Stimulated activated naive B cell treated with anti-CD40 and anti-IgM and Interleukin-4, amounts not matched to agents 10 μg/mL and 1 μg/mL and 100 μg/mL, for 72 hours (primary cell): Measurements from ENCODE around the gene TAAR1.
"Not testable (repeated sequence)": the region's sequence is repeated elsewhere in the genome, so short reads cannot be mapped to it uniquely, and the experiment has no call there.

Experiments
- ATAC-seq, 2 donors: fragments of 150-1000 bp; cut with Tn5 transposase; replicated peaks; 2 replicates each; pipeline ENCODE4 v1.10.0; 2021; ENCODE audit warnings: moderate library complexity in 1 of 2
- DNase-seq: peaks from one replicate; pipeline ENCODE4 v3.0.0; 2021
- H3K27ac Mint-ChIP-seq: one replicate; pipeline ENCODE4 v1.8.0; 2022; ENCODE audit warnings: mild to moderate bottlenecking, mixed read lengths
- H3K27me3 Mint-ChIP-seq, 2 donors: one replicate each; pipeline ENCODE4 v1.8.0; 2022; ENCODE audit warnings: mixed read lengths in 2 of 2
- H3K36me3 Mint-ChIP-seq, 2 donors: one replicate each; pipeline ENCODE4 v1.8.0; 2022; ENCODE audit warnings: mixed read lengths in 2 of 2, mild to moderate bottlenecking in 1 of 2
- H3K4me1 Mint-ChIP-seq, 2 donors: one replicate each; pipeline ENCODE4 v1.8.0; 2022; ENCODE audit warnings: mixed read lengths in 2 of 2, mild to moderate bottlenecking in 1 of 2
- H3K4me3 Mint-ChIP-seq, 2 donors: one replicate each; pipeline ENCODE4 v1.8.0; 2022; ENCODE audit warnings: mild to moderate bottlenecking in 2 of 2, mixed read lengths in 2 of 2, moderate library complexity in 1 of 2
- H3K9me3 Mint-ChIP-seq, 2 donors: one replicate each; pipeline ENCODE4 v1.8.0; 2022; ENCODE audit warnings: mixed read lengths in 2 of 2, mild to moderate bottlenecking in 1 of 2

Gene TAAR1

GRCh38 chr6:132659082-132659481 is at the start of gene TAAR1:
TAAR1 (minus strand) TSS chr6:132659182; CDS start chr6:132646003, 13,179 bp downstream.
- DNase-seq, result no peak
- Mint-ChIP-seq H3K27me3 (no peaks in the 10 kb centered on the region), H3K27ac (no peak within 1 kb of the TSS), H3K9me3 (no peaks in the 10 kb centered on the region), H3K4me3 (no peak within 1 kb of the TSS), H3K36me3 (no peaks in the 10 kb centered on the region), H3K4me1 (no peaks in the 10 kb centered on the region)
- no peak for ATAC-seq

- DNase-seq, result no peak
- no peak for ATAC-seq
- Mint-ChIP-seq H3K36me3 (peaks cover 0 to 2% of the 10 kb centered on the region in 2 donors), H3K9me3 (peaks cover 9% of the 10 kb centered on the region in 2 donors), H3K4me1 (peaks cover 5 to 6% of the 10 kb centered on the region in 2 donors), H3K27ac (no peak overlapping the region), H3K27me3 (peaks cover 11 to 12% of the 10 kb centered on the region in 2 donors), H3K4me3 (no peak overlapping the region)
Observed at GRCh38 chr6:132708771-132709170, 49.8 kb upstream of the TAAR1 start.

GRCh38 chr6:132708002-132708401 is 49.0 kb upstream of the TAAR1 start:
- peaks cover 0 to 2% of the 10 kb centered on the region in 2 donors for H3K36me3 Mint-ChIP-seq
- H3K4me1 Mint-ChIP-seq, result peaks cover 0 to 1% of the 10 kb centered on the region in 2 donors
- H3K4me3 Mint-ChIP-seq, result no peak overlapping the region
- H3K27me3 Mint-ChIP-seq, result peaks cover 18% of the 10 kb centered on the region in 2 donors
- peaks cover 13 to 15% of the 10 kb centered on the region in 2 donors for H3K9me3 Mint-ChIP-seq
- ATAC-seq (no peak), DNase-seq (no peak)
- H3K27ac Mint-ChIP-seq, result no peak overlapping the region

GRCh38 chr6:132706756-132707155 is 47.8 kb upstream of the TAAR1 start:
- H3K4me1 Mint-ChIP-seq, ATAC-seq, H3K4me3 Mint-ChIP-seq, H3K27ac Mint-ChIP-seq, H3K36me3 Mint-ChIP-seq, DNase-seq: not testable (repeated sequence)
- Mint-ChIP-seq H3K9me3 (peaks cover 13 to 15% of the 10 kb centered on the region in 2 donors), H3K27me3 (peaks cover 18 to 29% of the 10 kb centered on the region in 2 donors)

GRCh38 chr6:132703936-132704335 is 45.0 kb upstream of the TAAR1 start:
- H3K9me3 Mint-ChIP-seq, result peaks cover 13 to 15% of the 10 kb centered on the region in 2 donors
- peaks cover 28 to 29% of the 10 kb centered on the region in 2 donors for H3K27me3 Mint-ChIP-seq
- H3K4me1 Mint-ChIP-seq, result peaks cover 0 to 1% of the 10 kb centered on the region in 2 donors
- H3K36me3 Mint-ChIP-seq, result peaks cover 0 to 2% of the 10 kb centered on the region in 2 donors
- no peak overlapping the region for H3K4me3 Mint-ChIP-seq
- no peak for DNase-seq
- ATAC-seq, result no peak
- no peak overlapping the region for H3K27ac Mint-ChIP-seq

GRCh38 chr6:132698608-132699007 is 39.6 kb upstream of the TAAR1 start:
- Mint-ChIP-seq H3K4me1 (no peaks in the 10 kb centered on the region), H3K36me3 (peaks cover 8 to 10% of the 10 kb centered on the region in 2 donors), H3K27ac (no peak overlapping the region), H3K9me3 (peaks cover 11 to 16% of the 10 kb centered on the region in 2 donors), H3K27me3 (peaks cover 14 to 26% of the 10 kb centered on the region in 2 donors), H3K4me3 (no peak overlapping the region)
- DNase-seq (no peak), ATAC-seq (peak; percentile 42 to 62)

GRCh38 chr6:132695773-132696172 is 36.8 kb upstream of the TAAR1 start:
- no peaks in the 10 kb centered on the region for H3K4me1 Mint-ChIP-seq
- H3K9me3 Mint-ChIP-seq, result peaks cover 8 to 12% of the 10 kb centered on the region in 2 donors
- ATAC-seq (no peak), DNase-seq (no peak)
- H3K27ac Mint-ChIP-seq, result no peak overlapping the region
- peaks cover 8 to 10% of the 10 kb centered on the region in 2 donors for H3K36me3 Mint-ChIP-seq
- H3K27me3 Mint-ChIP-seq, result peaks cover 8 to 13% of the 10 kb centered on the region in 2 donors
- no peak overlapping the region for H3K4me3 Mint-ChIP-seq

- H3K36me3 Mint-ChIP-seq, result peaks cover 8 to 10% of the 10 kb centered on the region in 2 donors
- H3K27me3 Mint-ChIP-seq, result peaks cover 21 to 29% of the 10 kb centered on the region in 2 donors
- H3K9me3 Mint-ChIP-seq, result peaks cover 8 to 12% of the 10 kb centered on the region in 2 donors
- no peak for DNase-seq
- ATAC-seq, result no peak
- no peak overlapping the region for H3K4me3 Mint-ChIP-seq
- no peaks in the 10 kb centered on the region for H3K4me1 Mint-ChIP-seq
- H3K27ac Mint-ChIP-seq, result no peak overlapping the region
Observed at GRCh38 chr6:132693478-132693877, 34.5 kb upstream of the TAAR1 start.

GRCh38 chr6:132690678-132691077 is 31.7 kb upstream of the TAAR1 start:
- no peak overlapping the region for H3K27ac Mint-ChIP-seq
- peaks cover 33 to 35% of the 10 kb centered on the region in 2 donors for H3K27me3 Mint-ChIP-seq
- H3K4me1 Mint-ChIP-seq, result no peaks in the 10 kb centered on the region
- no peak overlapping the region for H3K4me3 Mint-ChIP-seq
- no peak for DNase-seq
- H3K9me3 Mint-ChIP-seq, result peaks cover 1 to 2% of the 10 kb centered on the region in 2 donors
- ATAC-seq, result no peak
- H3K36me3 Mint-ChIP-seq, result peaks cover 1% of the 10 kb centered on the region in 2 donors

GRCh38 chr6:132687306-132687705 is 28.3 kb upstream of the TAAR1 start:
- H3K9me3 Mint-ChIP-seq, result no peaks in the 10 kb centered on the region
- DNase-seq, result no peak
- H3K4me1 Mint-ChIP-seq, result no peaks in the 10 kb centered on the region
- H3K4me3 Mint-ChIP-seq, result no peak overlapping the region
- H3K36me3 Mint-ChIP-seq, result no peaks in the 10 kb centered on the region
- H3K27me3 Mint-ChIP-seq, result peaks cover 32 to 38% of the 10 kb centered on the region in 2 donors
- ATAC-seq, result no peak
- no peak overlapping the region for H3K27ac Mint-ChIP-seq

- Mint-ChIP-seq H3K4me3 (no peak overlapping the region), H3K27me3 (peaks cover 32 to 38% of the 10 kb centered on the region in 2 donors), H3K9me3 (no peaks in the 10 kb centered on the region), H3K27ac (no peak overlapping the region), H3K4me1 (no peaks in the 10 kb centered on the region), H3K36me3 (no peaks in the 10 kb centered on the region)
- ATAC-seq (no peak), DNase-seq (no peak)
Observed at GRCh38 chr6:132686531-132686930, 27.5 kb upstream of the TAAR1 start.

- ATAC-seq (no peak), DNase-seq (no peak)
- Mint-ChIP-seq H3K4me1 (no peaks in the 10 kb centered on the region), H3K4me3 (no peak overlapping the region), H3K27ac (no peak overlapping the region), H3K36me3 (no peaks in the 10 kb centered on the region), H3K27me3 (peaks cover 21 to 28% of the 10 kb centered on the region in 2 donors), H3K9me3 (no peaks in the 10 kb centered on the region)
Observed at GRCh38 chr6:132685009-132685408, 26.0 kb upstream of the TAAR1 start.

GRCh38 chr6:132684272-132684671 is 25.3 kb upstream of the TAAR1 start:
- Mint-ChIP-seq H3K4me3 (no peak overlapping the region), H3K36me3 (no peaks in the 10 kb centered on the region), H3K27ac (no peak overlapping the region), H3K4me1 (no peaks in the 10 kb centered on the region), H3K9me3 (no peaks in the 10 kb centered on the region), H3K27me3 (peaks cover 17 to 21% of the 10 kb centered on the region in 2 donors)
- DNase-seq (no peak), ATAC-seq (no peak)

GRCh38 chr6:132683543-132683942 is 24.6 kb upstream of the TAAR1 start:
- ATAC-seq (no peak), DNase-seq (no peak)
- peaks cover 13 to 18% of the 10 kb centered on the region in 2 donors for H3K27me3 Mint-ChIP-seq

GRCh38 chr6:132679094-132679493 is 20.1 kb upstream of the TAAR1 start:
- not testable (repeated sequence) for DNase-seq, H3K27ac Mint-ChIP-seq, H3K36me3 Mint-ChIP-seq, H3K9me3 Mint-ChIP-seq, H3K4me1 Mint-ChIP-seq, H3K4me3 Mint-ChIP-seq, H3K27me3 Mint-ChIP-seq
- ATAC-seq, result peak in 1 of 2 donors; percentile 29

More at GRCh38 chr6:132683543-132683942, 24.6 kb upstream of the TAAR1 start:
- Mint-ChIP-seq H3K36me3 (no peaks in the 10 kb centered on the region), H3K4me1 (peaks cover 0 to 6% of the 10 kb centered on the region in 2 donors), H3K4me3 (no peak overlapping the region), H3K9me3 (no peaks in the 10 kb centered on the region), H3K27ac (no peak overlapping the region)
